Measurements from ENCODE around the gene TSPO2.

The TSPO2 gene

DNA sequence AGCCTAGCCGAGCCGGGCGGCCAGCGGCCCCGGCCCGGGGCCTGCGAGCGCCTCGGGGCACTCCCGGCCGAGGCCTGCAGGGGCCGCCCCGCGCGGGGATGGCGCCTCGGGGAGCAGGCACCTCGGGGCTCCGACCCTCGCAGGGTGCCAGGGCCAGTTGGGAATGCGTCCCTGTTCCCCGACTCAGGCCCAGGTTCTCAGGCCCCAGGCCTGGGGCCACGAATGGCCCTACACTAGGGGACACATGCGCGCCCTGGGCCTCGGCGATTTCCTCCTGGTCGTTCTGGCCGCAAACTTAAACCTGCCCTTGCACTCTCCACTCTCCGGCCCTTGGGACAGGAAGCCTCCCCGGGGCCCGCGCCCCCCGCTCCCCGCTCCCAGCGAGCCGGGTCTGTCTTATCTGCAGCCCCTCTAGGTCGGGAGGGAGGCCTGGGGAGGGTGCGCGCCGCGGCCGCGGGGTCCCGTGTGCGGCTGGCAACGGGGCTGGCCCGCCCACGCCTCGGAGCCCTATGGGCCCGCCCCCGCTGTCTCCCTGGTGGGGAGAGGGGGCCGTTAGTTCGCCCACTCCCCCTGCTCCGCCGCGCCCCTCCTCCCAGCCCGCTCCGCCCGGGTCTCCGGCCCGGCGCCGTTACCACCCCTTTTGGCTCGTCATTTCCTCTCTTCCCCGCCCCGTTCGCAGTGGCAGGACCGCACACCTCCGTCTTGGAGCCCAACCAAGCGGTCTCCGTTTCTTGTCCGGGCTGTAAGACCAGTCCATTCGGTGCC, 31.1 kb downstream of the TSPO2 start:
- TF ChIP-seq, protein P1, sequence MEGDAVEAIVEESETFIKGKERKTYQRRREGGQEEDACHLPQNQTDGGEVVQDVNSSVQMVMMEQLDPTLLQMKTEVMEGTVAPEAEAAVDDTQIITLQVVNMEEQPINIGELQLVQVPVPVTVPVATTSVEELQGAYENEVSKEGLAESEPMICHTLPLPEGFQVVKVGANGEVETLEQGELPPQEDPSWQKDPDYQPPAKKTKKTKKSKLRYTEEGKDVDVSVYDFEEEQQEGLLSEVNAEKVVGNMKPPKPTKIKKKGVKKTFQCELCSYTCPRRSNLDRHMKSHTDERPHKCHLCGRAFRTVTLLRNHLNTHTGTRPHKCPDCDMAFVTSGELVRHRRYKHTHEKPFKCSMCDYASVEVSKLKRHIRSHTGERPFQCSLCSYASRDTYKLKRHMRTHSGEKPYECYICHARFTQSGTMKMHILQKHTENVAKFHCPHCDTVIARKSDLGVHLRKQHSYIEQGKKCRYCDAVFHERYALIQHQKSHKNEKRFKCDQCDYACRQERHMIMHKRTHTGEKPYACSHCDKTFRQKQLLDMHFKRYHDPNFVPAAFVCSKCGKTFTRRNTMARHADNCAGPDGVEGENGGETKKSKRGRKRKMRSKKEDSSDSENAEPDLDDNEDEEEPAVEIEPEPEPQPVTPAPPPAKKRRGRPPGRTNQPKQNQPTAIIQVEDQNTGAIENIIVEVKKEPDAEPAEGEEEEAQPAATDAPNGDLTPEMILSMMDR (IDR thresholded peaks at IDR 0.05; ENCODE audit: extremely low read depth, insufficient read depth, missing control alignments) = peak; percentile 19
- in situ Hi-C loops (cut with MboI; ENCODE audit: low pct_unique_long_range_greater_than_20kb, low sequenced_read_pairs, unreplicated experiment) = no loop called here
- peak; percentile 79 for DNase-seq (ENCODE audit: low spot score)

DNA sequence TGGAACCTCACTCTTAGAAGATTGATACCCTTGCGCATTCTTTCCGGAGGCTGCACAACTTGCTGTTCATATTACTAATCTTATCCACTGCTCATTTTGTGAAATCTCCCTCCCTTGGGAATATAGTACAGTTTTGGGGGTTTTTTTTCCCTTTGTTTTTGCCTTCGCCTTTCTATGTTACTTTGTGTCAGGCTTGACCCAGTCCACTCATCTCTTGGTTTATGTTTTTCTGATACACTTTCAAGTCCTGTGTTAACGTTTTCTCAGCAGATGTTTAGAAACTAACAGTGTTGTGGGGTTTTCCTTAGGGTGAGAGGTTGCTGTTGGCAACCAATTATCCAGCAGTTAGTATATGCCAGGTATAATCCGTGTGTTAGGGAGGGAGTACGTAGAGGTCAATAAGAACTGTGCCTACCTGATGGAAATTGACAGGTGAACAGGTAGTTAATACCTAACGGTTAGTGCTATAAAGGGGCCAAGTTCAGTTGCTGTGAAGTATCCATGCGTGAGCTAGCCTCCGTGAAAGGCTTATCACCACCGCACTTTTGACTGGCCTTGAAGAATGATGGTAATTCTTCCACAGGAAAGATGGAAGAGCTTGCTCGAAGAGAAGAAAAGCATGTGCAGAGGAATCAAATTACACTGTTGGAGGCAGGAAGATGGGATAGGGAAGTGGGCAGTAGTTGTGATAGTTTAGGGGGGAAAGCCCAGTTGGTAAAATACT, 31.9 kb downstream of the TSPO2 start:
- in situ Hi-C loops (cut with MboI; ENCODE audit: low pct_unique_long_range_greater_than_20kb, low sequenced_read_pairs, unreplicated experiment) = no loop called here
- no peak for DNase-seq (ENCODE audit: low spot score)
- TF ChIP-seq, protein P1 (IDR thresholded peaks at IDR 0.05; ENCODE audit: extremely low read depth, insufficient read depth, missing control alignments) = no peak

DNA sequence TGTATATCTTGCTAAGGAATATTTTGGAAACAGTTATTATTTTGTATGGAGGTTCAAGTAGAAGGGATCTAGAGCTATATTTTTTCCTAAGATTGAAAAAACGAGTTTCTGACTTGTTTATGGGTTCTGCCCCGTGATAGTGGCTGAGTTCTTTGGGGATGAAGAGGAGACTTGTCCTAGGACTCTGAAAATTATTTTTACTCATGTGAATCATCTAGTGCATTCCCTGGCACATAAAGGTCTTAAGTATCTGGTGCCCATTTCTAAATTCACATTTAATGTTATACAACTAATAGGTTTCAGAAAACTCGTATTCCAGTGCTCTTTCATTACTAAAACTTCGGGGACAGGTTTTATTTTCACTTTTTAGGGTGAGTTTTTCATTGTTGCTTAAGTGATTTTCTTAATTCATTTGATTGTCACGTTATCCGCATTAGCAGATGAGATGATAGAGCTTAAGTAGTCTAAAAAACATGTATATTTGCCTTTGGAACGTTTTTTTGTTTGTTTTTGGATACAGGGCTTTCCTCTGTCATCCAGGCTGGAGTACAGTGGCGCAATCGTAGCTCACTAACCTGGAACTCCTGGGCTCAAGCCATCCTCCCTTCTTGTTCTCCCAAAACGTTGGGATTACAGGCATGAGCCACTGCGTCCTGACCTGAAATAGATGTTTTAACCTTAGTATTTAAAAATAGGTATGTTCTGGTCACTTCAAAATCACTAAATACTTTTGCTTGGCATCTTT, 32.6 kb downstream of the TSPO2 start:
- TF ChIP-seq, protein P1 (IDR thresholded peaks at IDR 0.05; ENCODE audit: extremely low read depth, insufficient read depth, missing control alignments) = no peak
- in situ Hi-C loops (cut with MboI; ENCODE audit: low pct_unique_long_range_greater_than_20kb, low sequenced_read_pairs, unreplicated experiment) = loop anchor here (25.0 kb wide), 1 partner anchor 237 kb away; no protein-coding TSS in a partner anchor
- DNase-seq (ENCODE audit: low spot score) = no peak

DNA sequence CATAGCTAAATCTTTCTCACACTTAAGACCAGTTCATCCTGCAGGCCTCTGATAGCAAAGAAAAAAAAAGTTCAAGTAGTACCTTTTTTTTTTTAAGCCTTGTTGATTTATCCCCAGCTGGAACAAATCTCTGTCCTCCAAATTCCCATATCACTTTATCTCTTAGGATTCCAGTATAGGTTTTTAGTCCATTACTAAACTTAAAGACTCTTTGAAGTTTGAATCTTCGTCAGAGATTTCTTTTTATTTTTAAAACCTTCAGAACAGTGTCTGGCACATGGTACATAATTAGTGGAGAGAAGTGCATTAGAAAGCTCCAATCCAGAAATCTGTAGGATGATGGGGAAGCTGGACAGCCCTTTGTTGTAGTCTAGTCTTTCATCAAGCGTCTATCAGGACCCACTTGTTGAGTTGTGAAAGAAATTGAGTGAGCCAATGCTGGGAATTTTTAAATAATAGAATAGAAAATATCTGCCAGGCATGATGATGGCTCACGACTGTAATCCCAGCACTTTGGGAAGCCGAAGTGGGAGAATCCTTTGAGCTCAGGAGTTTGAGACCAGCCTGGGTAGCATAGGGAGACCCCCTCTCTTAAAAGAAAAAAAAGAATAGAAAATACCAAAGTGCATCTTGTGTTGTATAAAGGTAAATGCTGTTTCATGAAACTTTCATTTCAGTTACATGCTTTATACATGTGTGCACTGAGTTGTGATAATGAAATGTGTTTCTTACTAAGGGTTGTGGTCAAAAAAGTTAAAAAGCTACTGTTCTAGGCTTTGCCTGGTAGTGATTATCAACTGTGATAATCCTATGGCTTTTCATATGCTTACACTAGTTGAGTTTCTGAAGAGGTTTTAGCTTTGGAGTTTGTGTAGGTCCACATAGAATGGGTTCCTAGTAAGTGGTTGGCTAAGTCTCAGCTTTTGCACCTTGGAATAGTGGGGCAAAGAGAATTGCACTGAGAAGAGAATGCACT, 33.7 kb downstream of the TSPO2 start:
- TF ChIP-seq, protein P1 (IDR thresholded peaks at IDR 0.05; ENCODE audit: extremely low read depth, insufficient read depth, missing control alignments) = no peak
- in situ Hi-C loops (cut with MboI; ENCODE audit: low pct_unique_long_range_greater_than_20kb, low sequenced_read_pairs, unreplicated experiment) = loop anchor here (25.0 kb wide), 1 partner anchor 236 kb away; no protein-coding TSS in a partner anchor
- no peak for DNase-seq (ENCODE audit: low spot score)

DNA sequence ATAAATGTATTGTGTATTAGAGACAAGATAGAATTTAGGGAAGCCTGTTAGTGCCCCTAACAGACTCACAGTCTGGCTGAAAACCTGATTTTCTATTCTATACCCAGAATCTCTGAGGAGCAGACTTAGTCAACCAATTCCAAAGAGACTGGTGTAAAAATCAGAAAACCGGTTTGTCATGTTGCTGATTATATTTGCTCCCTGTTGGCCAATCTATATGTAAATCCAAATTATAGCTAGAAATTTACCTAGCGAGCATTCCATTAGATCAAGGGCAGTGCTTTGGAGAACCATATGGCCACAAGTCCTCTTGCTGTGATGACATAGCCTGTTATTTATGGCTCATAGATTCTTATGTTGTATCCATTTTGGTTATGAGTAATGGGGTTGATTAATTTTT, 35.3 kb downstream of the TSPO2 start:
- in situ Hi-C loops (cut with MboI; ENCODE audit: low pct_unique_long_range_greater_than_20kb, low sequenced_read_pairs, unreplicated experiment) = loop anchor here (25.0 kb wide), 1 partner anchor 235 kb away; no protein-coding TSS in a partner anchor
- TF ChIP-seq, protein P1 (IDR thresholded peaks at IDR 0.05; ENCODE audit: extremely low read depth, insufficient read depth, missing control alignments) = no peak
- DNase-seq (ENCODE audit: low spot score) = no peak
